NCI-H1417 treated with DMSO at 0.1 percent for 48 hours (cell line): Measurements from ENCODE around the gene ZNF697.
"Not testable (repeated sequence)": the region's sequence is repeated elsewhere in the genome, so short reads cannot be mapped to it uniquely, and the experiment has no call there.

Experiments
- DNase-seq: peaks from one replicate; lab custom pipeline; 2025; lab: John Stamatoyannopoulos, UW

ZNF697 gene

GRCh38 chr1:119631433-119632102 is 16.5 kb downstream of the ZNF697 start:
- DNase-seq, result no peak

GRCh38 chr1:119631086-119631432 is 17.0 kb downstream of the ZNF697 start:
- no peak for DNase-seq

GRCh38 chr1:119626841-119627240 is 21.2 kb downstream of the ZNF697 start:
- DNase-seq, result no peak

GRCh38 chr1:119626011-119626545 is 22.0 kb downstream of the ZNF697 start:
- DNase-seq, result no peak

DNA sequence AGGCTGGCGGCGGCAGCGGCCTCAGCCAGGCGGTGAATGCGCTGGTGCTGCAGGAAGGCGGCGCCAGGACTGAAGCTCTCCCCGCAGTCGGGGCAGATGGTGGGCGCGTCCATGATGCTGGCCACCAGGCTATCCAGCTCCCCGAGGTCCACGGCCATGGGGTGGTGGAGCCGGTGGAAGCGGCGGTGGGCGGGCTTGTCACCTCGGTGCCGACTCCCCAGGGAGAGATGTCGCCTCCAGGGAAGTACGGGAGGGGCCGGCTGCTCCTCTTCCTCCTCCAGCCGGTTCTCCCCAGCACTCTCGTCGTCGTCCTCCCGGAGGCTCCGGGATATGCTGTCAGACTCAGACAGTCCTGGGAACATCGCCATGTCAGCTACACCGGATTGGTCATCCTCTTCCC is 24.4 kb downstream of the ZNF697 start:
- DNase-seq, result no peak

GRCh38 chr1:119623193-119623515 is 24.9 kb downstream of the ZNF697 start:
- DNase-seq, result no peak

DNA sequence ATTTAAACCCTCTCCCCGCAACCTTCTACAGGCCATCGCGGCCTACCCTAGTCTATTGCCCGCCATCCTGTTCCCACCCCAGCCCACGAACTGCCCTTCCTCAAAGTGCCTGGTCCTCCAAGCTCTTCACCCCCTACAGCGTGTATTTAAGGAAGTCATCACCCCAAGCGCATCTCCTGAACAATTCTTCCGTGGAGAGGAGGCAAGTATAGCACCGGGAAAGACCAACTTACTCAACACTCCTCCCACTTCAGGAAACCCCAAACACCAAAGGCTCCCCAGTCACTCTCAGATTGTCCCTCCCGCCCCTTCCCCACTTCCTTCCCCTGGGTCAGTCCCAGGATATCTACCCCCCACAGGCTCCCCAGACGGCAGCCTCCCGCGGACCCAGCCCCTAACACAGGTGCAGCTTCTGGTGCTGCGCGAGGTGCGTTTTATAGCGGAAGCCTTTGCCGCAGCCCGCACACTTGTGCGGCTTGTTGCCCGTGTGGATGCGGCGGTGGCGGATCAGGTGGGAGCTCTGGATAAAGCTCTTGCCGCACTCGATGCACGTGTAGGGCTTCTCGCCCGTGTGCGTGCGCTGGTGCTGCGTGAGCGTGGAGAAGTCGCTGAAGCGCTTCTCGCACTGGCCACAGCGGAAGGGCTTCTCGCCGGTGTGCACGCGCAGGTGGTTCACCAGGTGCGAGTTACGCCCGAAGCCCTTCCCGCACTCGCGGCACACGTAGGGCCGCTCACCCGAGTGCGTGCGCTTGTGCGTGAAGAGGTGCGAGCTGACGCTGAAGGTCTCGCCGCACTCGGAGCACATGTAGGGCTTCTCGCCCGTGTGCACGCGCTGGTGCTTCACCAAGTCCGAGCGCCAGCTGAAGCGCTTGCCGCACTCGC is 25.5 kb downstream of the ZNF697 start:
- DNase-seq, result no peak

- no peak for DNase-seq
Observed at GRCh38 chr1:119621705-119622104, 26.4 kb downstream of the ZNF697 start.

DNA sequence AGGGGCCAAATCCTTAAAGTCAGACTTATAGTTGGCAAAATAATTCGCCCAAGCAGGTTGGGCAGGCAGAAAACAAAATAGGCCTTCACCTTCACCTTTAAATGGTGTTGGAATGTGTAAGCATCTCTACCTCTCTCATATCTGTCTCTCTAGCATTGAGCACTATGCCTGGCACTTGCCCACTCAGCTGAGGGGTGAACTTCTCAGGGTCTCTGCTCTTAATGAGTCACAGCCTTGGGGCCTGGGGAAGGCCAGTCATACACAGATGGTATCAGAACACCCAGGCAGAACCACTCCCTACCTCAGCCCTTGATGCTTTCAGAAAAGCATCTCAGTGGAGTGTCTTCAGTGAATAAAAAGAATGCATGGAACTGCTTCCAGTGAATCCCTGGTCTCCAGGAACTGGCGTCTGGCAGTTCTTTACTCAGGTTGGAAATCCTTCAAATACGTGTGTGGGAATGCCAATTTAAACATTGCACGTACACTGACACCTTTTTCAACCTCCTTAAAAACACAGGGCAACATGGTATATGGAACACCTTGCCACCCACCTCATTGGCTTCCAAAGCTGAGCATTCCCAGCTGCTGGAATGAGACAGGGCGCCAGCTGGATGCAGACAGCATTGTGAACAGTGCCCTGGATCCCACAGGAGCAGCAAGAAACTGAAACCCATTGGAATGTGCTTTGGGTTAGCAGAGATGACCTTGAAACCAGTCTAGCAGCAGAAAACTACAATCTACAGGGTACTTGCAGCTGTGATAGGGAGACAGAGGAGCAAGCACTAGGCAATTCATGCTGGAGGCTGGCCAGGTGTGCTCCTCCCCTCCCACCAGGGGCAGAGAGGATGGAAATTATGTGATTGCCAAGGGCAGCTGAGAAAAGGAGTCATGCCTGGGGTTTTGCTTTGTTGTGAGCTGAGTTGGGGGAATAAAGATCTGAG is 30.0 kb downstream of the ZNF697 start:
- DNase-seq, result no peak

- not testable (repeated sequence) for DNase-seq
Observed at GRCh38 chr1:119616748-119617147, 31.3 kb downstream of the ZNF697 start.

- not testable (repeated sequence) for DNase-seq
Observed at GRCh38 chr1:119615100-119615499, 33.0 kb downstream of the ZNF697 start.

DNA sequence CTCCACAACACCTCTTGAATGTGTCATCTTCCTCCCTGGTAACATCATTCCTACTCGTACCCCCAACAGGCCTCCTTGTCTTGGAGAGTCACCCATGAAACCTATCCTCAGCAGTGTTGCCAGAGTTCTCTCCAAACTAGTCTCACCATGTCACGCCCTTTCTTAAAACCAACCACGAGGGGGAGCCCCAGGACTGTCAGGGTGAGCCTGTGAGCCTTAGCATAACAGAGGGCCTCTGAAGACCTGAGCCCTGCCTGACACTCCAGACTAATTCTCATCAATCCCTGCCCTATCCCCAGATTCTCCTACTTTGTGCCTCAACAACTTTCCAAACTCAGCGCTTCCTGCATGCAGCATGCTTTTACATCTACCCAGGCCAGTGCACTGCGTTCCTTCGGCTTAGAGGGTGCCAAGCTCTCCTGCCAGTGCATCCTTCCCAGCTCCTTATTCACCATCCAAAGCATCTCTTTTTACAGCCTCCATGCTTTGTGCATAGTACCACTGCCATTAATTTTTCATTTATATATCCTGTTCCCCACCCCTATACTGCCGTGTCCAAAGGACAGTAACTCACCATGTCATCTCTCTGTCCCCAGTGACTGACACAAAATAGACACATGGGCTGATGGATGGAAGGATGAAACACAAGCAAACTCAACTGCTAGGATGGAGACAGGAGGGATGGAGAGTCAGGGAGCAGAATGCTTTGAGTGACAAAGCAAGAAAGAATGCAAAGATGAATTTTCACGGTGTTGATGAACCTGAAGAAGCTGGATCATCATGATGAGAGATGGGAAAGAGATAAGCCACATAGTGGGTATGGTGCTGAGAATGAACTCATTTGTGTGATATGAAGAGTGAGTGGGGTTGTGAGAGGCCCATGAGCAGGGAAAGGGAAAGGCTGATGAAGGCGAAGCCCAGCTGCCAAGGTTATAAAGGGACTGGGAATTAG is 34.0 kb downstream of the ZNF697 start:
- no peak for DNase-seq

DNA sequence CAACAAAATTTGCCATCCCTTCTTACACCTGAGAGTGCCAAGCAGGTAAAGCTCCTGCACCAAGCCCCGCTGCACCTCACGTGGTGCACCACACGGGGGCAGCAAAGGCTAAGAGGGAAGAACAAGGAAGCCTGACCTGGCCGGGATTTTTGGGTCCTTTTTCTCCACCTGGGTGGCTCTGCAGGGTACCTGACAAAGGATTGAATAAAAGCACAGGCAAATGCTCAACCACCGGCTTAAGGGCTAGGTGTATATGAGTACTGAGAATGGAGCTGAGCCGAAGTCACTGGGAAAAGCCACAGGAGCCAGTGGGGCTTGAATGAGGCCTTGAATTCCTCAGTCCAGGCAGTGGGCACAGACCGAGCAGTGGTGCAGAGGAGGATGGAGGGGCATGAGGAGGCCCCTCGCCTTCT is 36.4 kb downstream of the ZNF697 start:
- DNase-seq, result peak; percentile 3

DNA sequence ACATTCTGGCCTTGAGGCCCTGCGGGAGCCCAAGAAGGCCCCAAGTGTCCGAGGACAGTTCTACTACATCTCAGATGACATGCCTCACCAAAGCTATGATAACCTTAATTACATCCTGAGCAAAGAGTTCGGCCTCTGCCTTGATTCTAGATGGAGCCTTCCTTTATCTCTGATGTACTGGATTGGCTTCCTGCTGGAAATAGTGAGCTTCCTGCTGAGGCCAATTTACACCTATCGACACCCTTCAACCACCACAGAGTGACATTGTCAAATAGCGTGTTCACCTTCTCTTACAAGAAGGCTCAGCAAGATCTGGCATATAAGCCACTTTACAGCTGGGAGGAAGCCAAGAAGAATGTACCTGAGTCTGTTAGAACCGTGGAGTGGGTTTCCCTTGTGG is 39.2 kb downstream of the ZNF697 start:
- DNase-seq, result not testable (repeated sequence)

- not testable (repeated sequence) for DNase-seq
Observed at GRCh38 chr1:119607087-119607807, 40.8 kb downstream of the ZNF697 start.

- DNase-seq, result no peak
Observed at GRCh38 chr1:119606394-119606793, 41.7 kb downstream of the ZNF697 start.

DNA sequence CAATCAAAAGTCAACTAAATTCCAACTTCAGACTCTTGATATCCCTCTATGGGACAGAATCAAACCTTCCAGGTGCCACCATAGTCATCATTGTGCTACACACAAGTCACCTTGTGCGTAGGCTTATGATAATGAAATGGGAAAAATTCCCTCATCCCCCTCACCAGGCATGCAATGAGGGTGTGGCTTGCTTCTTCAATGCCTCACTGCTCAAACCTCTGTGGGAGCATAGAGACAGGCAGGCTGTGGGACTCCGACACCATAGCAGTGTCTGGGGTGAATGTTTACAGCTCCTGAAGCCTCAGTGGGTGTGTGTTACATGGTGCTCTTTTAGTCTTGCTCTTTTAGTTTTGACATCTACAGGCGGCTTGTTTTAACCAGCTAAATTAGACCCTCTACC is 42.4 kb downstream of the ZNF697 start:
- no peak for DNase-seq

- not testable (repeated sequence) for DNase-seq
Observed at GRCh38 chr1:119605080-119605479, 43.0 kb downstream of the ZNF697 start.

DNA sequence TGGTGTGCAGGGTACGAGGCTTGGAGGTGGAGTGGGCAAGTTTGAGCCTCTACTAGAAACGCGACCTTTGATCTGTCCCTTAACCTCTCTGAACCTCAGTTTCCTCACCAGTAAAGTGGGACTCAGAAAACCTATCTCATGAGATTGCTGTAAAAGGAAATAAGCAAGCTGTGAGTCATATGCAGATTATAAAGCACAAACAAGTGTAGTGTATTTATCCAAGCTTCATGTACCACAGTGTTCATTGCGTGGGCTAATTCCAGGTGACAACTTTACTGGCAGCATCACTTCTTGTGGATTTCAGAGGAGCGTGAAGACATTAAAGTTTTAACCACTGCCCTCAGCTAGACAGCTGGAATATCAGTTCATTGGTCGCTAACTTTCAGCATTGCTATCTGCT is 44.4 kb downstream of the ZNF697 start:
- no peak for DNase-seq

DNA sequence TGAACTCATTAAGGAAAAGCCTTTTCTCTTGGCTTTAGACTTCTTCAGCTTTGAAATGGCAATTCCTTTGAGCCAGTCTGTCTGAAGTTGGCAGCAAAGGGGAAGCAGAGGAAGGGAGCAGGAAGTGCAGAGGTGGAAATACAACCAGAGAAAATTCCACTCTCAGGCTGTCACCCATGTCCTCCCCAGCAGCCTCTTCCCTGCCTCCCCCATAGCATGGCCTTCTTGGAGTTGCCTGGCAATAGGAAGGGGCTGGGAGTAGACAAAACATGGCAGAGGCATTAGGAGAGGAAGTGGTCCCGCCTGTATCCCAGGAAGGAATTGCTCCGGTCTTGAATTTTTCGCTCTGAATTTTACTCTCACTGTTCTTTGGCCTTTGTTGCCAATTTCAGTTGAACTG is 44.8 kb downstream of the ZNF697 start:
- not testable (repeated sequence) for DNase-seq
